ENCODE measurements around the gene GABRB1.

DNA sequence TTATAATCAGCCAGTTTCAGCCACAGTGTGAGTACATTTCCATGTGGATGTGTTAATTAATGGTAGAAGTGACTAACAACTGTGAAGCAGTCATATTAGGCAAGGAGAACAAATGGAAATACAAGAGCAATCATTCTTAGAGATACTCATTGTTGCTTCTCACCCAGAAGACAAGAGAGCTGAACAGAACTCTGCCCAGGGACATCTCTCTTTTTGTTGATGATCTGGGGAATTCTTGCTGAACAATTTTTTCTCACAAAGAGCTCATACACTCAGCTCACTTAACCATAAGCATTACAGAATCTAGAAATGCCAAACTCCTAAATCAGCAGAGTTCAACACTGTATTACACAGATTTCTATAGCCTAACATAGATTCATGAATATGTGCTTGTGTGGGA is 282.0 kb downstream of the GABRB1 start:
- no peak for TF ChIP-seq CTCF (IDR thresholded peaks at IDR 0.05)
- no peak for TF ChIP-seq POLR2A (IDR thresholded peaks at IDR 0.05)

Measured in right lobe of liver (tissue), 4 donors.